Measurements from ENCODE around the gene OSBPL5.

Gene OSBPL5

DNA sequence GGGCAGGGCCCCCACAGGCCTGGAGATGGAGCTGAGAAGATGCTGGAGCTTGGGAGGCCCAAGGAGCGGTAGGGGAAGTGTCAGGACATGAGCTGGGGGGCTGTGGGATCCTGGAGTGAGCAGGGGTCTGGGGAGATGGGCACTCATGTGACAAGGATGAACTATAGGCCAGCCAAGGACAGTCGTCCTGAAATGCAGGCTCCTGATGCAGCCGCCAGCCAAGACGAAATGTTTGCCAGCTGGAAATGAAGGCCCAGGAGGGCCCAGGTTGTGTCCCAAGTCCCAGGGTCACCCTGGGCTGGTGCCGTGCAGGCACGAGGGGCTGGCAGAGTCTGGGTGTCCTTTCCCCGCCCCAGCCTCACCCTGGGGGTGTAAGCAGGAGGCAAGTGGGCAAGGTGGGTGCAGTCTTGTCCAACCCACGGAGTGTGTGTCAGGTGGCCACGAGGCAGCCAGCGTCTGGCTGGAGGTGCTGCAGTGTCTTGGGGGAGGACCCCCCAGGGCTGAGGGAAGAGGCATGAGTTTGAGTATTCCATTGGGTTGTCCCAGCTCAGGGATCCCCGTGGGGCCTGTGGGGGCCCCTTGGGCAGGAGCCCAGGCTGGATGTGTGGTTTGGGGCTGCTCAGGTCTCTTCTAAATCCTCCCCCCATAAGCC, 32.1 kb upstream of the OSBPL5 start:
- DNase-seq = no peak

DNA sequence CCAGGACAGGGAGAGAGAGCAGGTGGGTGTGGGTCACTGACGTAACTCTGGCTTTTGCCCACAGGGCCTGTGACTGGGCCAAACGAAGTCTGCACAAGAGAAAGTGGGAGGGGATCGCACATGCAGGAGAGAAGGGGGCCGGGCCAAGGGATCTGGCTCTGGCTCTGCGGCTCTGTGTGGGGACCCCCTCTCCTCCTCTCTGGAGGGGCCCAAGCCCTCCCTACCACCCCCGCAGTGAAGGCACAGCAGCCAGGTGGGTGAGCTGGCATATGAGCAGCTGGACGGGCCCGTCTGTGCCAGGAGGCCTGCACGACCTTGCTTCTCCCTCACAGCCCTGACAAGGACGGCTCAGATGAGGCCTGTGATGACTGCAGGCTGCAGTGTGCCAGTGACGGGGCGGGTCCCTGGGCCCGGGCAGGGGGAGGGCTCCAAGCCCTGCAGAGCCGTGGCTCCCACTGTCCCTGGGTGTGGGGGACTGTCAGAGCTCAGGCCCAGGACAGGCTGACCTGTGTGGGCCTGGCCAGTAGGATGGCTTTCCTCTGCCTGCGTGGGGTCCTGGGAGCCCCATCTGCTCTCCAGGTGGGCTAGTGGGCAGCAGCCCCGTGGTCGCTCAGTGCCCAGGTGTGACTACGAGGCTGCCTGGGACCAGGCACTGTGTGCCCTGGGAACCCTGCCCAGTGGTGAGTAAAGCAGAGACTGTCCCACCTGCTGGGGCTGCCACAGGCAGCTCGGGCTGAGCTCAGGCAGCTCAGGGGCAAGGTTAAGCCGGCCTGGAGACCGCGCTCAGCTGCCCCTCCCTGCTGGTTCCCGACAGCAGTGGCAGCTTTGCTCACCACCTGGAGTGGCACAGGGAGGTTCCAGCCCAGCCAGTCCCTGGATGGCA, 31.3 kb upstream of the OSBPL5 start:
- DNase-seq = no peak

DNA sequence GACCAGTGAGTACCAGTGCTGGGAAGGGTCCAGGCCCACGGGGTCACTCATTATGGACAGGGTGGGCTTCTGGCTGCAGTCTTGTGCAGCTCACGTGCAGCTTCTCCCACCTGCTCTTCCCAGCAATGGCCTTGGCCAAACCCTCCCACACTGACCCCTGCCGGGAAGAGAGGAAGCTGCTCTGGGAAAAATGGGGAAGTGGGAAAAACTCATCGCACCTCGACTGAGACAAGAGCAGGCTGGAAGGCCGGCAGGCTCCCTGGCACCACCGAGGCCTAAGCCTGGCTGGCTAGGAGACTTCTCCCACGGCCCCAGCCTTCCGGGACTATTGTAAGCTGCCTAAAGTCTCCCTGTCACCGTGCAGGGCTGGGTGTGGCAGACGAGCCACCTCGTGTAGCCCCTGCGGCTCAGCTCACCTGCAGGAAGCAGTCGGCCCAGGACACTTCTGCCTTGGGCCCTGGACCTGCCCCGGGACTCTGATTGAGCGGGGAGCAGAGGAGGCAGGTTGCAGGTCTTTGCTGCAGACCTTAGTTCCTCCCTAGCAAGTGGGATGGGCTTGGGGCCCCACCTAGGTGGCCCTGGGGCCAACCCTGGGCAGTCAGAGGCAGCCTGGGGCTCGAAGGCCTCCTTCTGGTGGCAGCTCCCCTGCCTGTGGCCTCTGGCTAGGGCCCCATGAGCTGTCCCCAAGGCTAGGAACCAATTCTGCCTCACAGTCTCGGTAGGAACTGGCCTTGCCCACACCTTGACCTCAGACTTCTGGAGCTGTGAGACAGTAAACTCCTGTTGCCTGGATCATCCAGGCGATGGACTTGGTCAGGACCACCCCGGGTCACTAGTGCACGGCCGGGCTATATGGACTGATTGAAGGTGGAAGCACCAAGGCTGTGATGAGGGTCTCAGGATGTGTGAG, 30.4 kb upstream of the OSBPL5 start:
- DNase-seq = no peak

DNA sequence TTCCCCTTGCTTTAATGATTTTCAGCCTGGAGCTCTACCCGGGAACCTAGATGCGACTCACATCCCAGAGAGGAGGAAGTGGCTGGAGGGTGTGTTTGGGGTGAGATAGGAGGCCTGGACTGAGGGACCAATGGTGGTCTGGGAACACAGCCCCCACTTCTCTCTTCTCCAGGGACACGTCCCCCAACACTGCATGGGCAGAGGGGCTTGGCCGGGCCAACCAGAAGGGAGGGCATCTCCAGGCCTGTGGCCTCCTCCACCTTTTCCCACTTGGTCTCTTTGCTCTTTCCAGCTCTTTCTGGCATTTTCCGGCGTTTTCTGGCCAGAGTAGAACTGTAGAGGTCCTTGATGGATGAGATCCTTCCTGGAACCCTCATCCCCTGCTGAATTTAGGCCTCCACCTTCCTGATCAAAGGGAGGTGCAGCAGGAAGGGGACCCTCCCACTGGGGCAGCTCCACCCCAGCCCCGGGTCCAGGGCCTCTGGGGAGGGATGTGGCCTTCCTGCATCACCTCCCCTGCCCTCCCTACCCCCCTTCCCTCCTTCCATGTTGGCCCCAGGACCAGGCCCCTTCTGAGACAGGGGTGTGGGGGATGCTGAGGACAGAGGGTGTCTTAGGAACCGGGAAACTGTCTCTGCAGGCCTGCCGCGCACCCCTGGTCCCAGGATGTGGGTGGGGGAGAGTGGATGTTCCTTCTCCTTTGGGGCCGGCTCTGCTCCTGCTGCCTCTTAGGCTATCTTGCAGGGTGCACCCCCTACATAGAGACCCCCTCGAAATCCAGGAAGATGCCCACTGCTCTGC, 29.1 kb upstream of the OSBPL5 start:
- DNase-seq = no peak

GRCh38 chr11:3193373-3194015, 28.4 kb upstream of the OSBPL5 start:
- no peak for DNase-seq

DNA sequence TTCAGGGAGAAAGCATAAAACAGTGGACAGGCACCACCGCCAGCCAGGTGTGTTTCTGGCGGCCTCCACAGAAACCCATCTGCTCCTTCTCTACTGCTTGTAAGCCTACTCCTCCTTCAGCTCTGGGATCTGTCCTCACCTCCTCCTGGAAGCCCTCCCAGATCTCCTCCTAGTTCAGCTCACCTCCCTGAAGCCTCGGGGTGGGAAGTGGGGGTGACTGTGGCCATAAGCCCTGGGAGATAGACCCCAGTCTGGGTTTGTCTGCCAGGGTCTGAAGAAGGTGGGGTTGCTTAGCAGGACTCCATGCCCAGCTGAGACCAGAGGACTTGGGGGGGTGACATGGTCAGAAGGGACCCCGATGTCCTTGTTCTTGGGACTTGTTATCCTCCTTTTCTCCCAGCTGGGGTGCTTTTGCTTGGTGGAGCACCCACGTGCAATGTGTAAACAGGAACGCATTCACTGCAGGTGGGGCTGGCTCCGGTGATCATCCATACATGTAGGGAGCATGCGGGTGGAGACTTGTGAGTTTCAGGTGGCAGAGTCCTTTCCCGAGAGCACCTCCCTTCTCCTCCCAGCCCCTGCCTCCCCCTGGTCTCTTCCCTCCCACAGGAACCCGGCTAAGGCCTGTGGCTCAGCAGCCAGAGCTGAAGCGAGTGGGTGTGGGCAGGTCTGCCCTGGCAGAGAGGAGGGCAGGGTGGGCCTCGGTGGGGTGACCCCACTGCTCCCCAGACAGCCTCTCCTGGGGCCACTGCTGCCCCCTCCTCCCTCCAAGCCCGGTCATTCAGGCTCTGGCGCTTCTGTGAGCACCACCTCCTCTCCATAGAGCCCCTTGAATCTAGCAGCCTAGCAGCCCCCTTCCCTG, 27.6 kb upstream of the OSBPL5 start:
- DNase-seq = no peak

- no peak for DNase-seq
These were observed 26.6 kb upstream of the OSBPL5 start for GRCh38 chr11:3191586-3192324.

- no peak for DNase-seq
These were observed 25.5 kb upstream of the OSBPL5 start for GRCh38 chr11:3190600-3190999.

DNA sequence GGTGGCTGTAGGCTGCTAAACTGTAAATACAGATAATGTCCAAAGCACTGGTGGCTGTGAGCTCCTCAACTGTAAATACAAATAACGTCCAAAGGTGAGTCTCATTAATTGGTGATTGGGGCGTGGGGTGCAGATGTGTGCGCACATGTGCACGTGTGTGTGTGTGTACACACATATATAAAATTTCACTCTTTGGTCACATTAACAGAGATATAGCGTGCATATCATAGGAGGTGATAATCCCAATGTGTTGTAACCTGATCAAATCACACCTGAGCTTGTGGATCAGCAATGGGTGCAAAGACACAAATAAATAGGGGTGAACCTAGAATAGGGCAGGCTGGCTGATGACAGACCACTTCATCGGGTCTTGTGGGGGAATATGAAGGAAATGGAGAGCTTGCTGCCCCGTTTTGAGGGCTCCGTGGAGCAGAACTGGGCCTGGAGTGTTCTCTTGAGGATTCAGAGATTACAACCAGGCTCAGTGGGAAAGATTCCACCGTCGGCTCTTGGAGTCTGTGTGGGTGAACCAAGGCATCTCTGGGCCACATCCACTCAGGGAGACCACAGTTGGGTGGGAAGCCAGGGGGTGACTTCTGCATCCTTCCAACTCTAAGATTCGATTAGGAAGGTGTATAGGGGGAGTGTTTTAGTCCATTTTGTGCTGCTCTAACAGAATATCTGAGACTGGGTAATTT, 24.9 kb upstream of the OSBPL5 start:
- no peak for DNase-seq

- no peak for DNase-seq
These were observed 24.2 kb upstream of the OSBPL5 start for GRCh38 chr11:3189196-3189843.

DNA sequence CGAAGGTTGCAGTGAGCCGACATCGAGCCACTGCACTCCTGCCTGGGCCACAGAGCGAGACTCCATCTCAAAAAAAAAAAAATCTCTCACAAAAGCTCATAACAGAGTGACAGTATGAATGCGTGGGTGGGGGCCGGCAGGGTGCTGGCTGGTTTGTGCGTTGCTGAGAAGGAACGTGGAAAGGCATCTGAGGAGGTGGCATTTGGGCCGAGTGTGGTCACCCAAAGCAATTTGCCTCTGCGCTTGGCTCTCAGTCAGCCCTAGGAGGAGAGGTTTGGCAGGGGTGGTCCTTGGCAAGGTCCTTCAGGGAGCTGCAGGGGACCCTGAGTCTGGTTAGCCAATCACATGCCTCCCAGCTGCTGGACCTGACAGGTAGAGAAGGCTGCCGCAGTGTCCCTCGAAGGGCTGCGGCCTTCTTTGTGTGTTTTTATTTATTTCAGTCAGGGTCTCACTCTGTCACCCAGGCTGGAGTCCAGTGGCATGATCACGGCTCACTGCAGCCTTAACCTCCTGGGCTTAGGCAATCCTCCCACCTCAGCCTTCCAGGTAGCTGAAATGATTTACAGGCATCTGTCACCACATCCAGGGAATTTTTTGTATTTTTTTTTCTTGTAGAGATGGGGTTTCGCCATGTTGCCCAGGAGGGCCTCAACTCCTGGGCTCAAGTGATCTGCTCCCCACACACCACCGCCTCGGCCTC, 23.5 kb upstream of the OSBPL5 start:
- DNase-seq = no peak

- DNase-seq = no peak
These were observed 21.2 kb upstream of the OSBPL5 start for GRCh38 chr11:3186166-3186953.

- DNase-seq = no peak
These were observed 19.7 kb upstream of the OSBPL5 start for GRCh38 chr11:3184732-3185347.

DNA sequence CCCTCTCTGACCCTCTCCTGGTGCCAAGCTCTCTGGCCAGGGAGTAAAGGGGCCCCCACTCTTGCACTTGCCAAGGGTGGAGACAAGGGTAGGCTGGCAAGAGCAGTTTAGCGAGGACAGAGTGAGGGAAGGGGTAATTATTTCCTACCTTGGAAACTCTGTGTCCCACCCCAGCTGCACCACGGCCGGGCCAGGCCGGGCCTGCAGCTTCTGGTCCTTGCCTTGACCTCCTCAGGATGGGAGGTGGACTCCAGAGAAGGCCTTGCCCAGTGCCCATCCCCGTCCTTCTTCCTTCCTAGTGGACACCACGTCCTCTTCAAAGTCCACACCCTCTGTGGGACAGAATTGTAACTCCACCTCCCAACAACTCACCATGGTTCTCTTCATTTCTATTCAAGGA, 18.4 kb upstream of the OSBPL5 start:
- DNase-seq = no peak

- no peak for DNase-seq
These were observed 17.3 kb upstream of the OSBPL5 start for GRCh38 chr11:3182462-3182852.

DNA sequence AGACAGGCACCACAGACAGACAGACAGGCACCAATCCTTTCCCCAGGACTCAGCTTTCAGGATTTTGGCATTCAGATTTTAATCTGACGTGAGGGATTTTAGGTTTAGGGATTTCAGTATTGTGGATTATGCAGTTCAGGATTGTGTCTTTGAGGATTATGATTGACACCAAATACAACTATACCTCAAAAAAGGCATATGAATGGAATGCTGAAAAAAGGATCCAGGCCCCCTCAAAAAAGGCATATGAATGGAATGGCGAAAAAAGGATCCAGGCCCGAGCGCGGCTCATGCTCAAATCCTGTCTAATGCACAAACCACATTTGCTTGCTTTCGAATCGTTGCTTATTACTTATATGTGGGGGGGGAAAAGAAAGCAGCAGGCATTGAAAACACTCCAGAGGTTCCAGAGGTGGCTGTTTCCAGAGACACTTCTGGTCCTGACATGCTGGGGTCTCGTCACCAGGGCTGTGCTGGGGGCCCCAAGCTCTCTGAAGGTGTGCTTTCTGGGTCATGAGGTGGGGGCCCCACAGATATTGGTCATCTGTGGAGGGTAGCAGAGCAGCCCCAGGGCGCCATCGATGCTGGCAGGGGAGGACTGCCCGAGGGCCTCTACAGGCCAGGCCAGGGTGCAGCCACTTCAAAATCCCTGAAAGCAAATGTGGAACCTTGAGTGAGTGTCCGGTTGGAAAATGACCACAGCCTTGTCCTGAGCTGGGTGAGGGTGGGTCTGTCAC, 16.8 kb upstream of the OSBPL5 start:
- DNase-seq = no peak

Data from stimulated activated CD4-positive, alpha-beta T cell treated with anti-CD3 and anti-CD28 coated beads, Interleukin-2, amount 100 ng/mL, for 24 hours (primary cell).